GDM1 (cell line): Measurements from ENCODE around the gene DISP3.
"Not testable (repeated sequence)": the region's sequence is repeated elsewhere in the genome, so short reads cannot be mapped to it uniquely, and the experiment has no call there.

Source experiments
- DNase-seq: peaks from one replicate; lab custom pipeline; 2025; lab: John Stamatoyannopoulos, UW

DISP3 gene

DNA sequence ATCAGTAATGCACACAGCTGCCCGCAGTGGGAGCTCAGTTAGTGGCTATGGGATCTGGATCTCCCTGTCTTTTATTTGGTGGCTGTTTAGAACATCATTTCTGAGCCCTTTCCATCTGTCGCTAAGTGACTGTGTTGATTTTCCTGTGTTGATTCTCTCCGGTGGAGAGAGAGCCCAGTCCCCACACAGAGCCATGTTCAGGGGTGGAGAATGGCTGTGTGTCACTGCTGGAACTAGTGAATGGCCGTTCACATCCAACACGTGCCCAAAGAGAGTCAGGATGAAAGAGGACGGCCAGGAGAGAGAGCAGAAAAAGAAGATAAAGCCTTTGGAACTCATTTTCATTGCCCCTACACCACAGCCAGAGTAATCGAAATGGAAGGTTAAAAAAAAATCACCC, 99.0 kb downstream of the DISP3 start:
- DNase-seq: no peak

DNA sequence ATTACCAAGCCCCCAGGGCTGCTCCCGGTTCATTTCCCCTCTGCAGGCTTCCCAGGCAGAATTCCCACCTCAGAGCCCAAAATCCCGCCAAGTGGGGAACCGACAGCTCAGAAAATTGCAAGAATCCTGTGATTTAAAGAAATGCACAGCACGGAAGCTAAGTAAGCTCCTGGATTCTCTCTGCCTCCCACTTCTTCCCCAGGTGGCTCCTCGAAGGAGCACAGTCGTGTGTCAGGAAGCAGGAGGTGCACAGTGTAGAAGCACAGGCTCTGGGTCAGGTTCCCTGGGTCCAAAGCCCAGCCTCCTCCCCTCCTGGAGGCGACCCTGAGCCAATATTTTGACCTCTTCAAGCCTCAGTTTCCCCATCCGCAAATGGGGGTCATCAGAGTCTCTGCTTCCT, 100.6 kb downstream of the DISP3 start:
- DNase-seq: no peak

DNA sequence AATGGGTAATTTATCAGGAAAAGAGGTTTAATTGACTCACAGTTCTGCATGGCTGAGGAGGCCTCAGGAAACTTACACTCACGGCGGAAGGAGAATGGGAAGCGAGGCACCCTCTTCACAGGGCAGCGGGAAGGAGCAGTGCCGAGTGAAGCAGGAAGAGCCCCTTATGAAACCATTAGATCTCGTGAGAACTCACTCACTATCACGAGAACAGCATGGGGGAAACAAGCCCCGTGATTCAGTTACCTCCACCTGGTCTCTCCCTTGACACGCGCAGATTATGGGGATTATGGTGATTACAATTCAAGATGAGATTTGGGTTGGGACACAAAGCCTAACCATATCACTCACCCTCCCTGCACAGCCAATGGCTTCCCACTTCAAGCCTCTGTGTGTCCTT, 101.1 kb downstream of the DISP3 start:
- not testable (repeated sequence) for DNase-seq

DNA sequence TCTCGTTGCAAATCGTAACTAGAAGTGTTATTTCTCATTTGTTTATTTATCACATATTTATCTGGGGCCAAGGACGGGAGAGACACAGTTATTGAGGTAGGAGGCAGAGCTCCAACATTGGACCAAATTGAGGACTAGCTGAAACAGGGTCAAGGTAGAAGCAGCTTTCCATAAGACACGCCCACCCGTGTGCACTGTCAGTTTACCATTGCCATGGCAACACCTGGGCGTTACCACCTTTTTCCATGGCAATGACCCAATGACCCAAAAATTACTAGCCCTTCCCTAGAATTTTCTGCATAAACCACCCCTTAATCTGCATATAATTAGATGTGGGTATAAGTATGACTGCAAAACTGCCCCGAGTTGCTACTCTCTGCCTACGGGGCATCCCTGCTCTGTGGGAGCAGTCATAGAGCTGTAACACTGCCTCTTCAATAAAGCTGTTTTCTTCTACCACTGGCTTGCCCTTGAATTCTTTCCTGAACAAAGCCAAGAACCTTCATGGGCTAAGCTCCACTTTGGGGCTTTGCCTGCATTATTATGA, 102.6 kb downstream of the DISP3 start:
- DNase-seq: no peak

DNA sequence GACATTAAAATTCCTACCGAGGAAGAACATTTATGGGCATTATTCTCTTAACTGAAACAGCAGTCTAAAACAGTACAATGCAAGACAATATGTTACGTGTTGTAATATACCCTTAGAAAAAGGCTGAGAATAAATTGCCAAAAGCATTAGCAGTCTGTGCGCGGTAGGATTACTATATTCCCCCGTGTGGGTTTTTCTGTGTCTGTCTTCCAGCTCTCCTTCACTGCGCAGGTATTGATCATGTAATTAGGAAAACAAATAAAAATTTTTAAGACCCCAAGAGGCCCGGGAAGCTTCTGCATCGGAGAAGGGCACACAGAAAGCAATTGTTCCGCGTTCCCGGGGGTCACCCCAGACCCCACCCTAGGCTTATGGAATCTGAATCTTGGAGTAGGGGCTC, 106.4 kb downstream of the DISP3 start:
- no peak for DNase-seq
